Mesodermal cell (in vitro differentiated cells): ENCODE data around the gene MOV10L1.

Source experiments
- H3K27ac ChIP-seq: 2 replicates; pipeline ENCODE4 v1.7.0; 2013; ENCODE audit warnings: mild to moderate bottlenecking, low read depth, low read length, moderate library complexity; ENCODE audit not compliant: severe bottlenecking
- H3K36me3 ChIP-seq: 2 replicates; pipeline ENCODE4 v1.7.1; 2013; ENCODE audit warnings: mild to moderate bottlenecking, low read length, moderate library complexity; ENCODE audit not compliant: control insufficient read depth, insufficient read depth
- H3K4me1 ChIP-seq: one replicate; pipeline ENCODE4 v1.7.1; 2013; ENCODE audit warnings: mild to moderate bottlenecking, low read length; ENCODE audit not compliant: insufficient read depth, control insufficient read depth, poor library complexity, severe bottlenecking
- H3K4me3 ChIP-seq: 2 replicates; pipeline ENCODE4 v1.7.0; 2013; ENCODE audit warnings: low read length, control low read depth, mild to moderate bottlenecking; ENCODE audit not compliant: insufficient read depth, poor library complexity, severe bottlenecking; ENCODE audit errors: extremely low read depth
- H3K9me3 ChIP-seq: 2 replicates; pipeline ENCODE4 v1.7.1; 2013; ENCODE audit warnings: mild to moderate bottlenecking, low read length, moderate library complexity; ENCODE audit not compliant: control insufficient read depth
- WGBS, 2 experiments: methylation state at CpG; one replicate each; pipeline ENCODE4 v1.1.5; 2013; ENCODE audit warnings: missing lambda C conversion rate in 2 of 2; ENCODE audit not compliant: insufficient coverage in 2 of 2; 5-methylcytosine and 5-hydroxymethylcytosine counted together

MOV10L1 gene

DNA sequence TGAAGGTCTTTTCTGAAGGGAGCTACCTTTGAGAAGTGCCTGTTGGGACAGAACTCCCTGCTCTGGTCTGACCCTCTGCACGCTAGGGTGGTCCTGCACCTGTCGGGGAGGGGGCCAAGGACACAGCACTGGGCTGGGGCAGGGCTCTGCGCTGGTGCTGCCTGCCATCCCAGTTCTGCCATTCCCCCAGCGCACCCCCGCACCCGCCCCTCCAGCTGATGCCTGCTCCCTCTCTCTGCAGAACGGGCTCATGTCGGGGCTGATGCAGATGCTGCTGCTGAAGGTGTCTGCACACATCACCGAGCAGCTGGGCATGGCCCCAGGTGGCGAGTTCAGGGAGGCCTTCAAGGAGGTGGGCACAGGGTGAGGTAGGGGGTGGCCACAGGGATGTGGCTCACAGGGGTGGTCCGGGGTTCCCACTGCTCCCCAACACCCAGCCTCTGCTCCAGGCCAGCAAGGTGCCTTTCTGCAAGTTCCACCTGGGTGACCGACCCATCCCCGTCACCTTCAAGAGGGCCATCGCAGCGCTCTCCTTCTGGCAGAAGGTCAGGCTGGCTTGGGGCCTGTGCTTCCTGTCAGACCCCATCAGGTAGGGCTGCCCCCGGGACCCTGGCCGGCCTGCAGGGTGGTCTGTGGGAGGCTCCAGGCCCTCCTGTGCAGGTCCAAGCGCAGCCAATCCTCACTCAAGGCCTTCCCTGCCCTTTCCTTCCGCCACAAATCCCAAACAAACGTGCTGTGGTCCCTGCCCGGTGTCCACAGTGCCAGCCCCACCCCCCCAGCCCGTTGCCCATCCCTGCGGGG, 107.4 kb downstream of the MOV10L1 start:
- peaks cover 33% of the 10 kb centered on the region for H3K36me3 ChIP-seq
- 94 to 96% methylated on average over 17 to 19 of the region's 23 CpGs for WGBS, 2 experiments
- no peaks in the 10 kb centered on the region for H3K9me3 ChIP-seq
- H3K27ac ChIP-seq: no peak overlapping the region
- H3K4me3 ChIP-seq: no peak overlapping the region
- peaks cover 5% of the 10 kb centered on the region for H3K4me1 ChIP-seq

DNA sequence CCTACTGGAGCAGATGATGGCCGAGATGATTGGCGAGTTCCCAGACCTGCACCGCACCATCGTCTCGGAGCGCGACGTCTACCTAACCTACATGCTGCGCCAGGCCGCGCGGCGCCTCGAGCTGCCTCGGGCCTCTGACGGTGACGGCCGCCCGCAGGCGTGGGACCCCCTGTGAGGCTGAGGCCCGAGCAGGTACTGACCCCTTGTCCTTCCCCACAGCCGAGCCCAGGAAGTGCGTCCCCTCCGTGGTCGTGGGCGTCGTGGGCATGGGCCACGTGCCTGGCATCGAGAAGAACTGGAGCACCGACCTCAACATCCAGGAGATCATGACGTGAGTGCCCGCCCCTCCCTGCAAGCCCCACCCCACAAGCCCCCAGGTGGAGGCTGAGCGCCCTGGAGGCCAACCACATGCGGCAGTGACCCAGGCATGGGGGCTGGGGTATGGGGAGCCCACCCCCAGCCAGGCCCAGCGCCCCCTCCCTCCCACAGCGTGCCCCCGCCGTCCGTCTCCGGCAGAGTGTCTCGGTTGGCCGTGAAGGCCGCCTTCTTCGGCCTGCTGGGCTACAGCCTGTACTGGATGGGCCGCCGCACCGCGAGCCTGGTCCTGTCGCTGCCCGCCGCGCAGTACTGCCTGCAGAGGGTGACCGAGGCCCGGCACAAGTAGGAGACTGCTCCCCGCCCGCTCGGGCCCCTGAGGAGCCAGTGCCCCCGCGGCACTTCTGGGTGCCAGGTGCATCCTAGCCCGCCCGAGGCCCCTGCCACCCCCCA, 108.2 kb downstream of the MOV10L1 start:
- WGBS, 2 experiments: 96 to 97% methylated on average over 52 to 53 of the region's 61 CpGs
- H3K4me3 ChIP-seq: no peak overlapping the region
- H3K4me1 ChIP-seq: peaks cover 5% of the 10 kb centered on the region
- peaks cover 6% of the 10 kb centered on the region for H3K9me3 ChIP-seq
- H3K36me3 ChIP-seq: peaks cover 41% of the 10 kb centered on the region
- H3K27ac ChIP-seq: no peak overlapping the region

DNA sequence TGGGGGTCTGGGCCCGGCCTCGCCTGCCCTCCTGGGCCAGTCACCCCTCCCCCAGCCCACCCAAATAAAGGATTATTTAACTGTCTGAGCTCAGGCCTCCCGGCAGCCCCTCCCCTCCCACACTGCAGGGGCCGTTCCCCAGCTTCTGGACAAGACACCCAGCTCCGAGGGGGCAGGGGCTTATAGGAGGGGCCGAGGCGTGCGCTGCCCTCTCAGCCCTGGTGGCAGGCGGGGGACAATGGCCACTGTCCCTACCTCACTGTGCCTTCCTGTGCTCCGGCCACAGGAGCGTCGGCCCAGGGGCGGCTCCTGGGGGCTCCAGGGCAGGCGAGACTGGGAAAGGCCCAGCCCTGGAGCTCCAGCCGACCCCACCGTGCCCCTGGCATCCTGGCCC, 108.8 kb downstream of the MOV10L1 start:
- Histone ChIP-seq H3K4me1 (peaks cover 5% of the 10 kb centered on the region), H3K27ac (no peak overlapping the region)
- WGBS, 2 experiments: 91 to 92% methylated on average over 14 of the region's 16 CpGs

DNA sequence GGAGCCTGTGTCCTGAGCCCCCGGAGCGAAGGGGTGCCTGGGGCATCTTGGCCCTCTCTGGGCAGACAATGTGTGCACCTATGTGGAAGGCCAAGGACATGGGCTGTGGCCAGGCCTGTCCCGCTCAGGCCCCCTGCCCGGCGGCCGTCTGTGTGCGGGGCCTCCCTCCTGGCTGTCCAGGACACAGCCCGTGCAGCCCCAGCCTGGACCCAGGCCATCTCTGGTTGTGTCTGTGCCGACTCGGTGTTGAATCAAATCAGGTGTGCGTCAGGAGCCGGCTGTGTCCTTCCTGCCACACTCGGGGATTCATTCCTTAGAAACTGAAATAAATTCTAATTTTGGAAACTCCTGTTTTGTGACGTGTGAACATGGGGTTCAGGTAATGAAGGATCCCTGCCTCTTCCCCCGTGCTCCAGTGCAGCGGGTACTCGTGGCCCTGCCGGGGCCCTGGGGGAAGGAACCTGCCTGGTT, 109.5 kb downstream of the MOV10L1 start:
- 91 to 92% methylated on average over 14 to 18 of the region's 18 CpGs for WGBS, 2 experiments
- H3K4me1 ChIP-seq: peaks cover 5% of the 10 kb centered on the region
- H3K4me3 ChIP-seq: peak overlapping the region; percentile 67
- peaks cover 48% of the 10 kb centered on the region for H3K36me3 ChIP-seq
- peaks cover 10% of the 10 kb centered on the region for H3K9me3 ChIP-seq
- no peak overlapping the region for H3K27ac ChIP-seq

More for the DNA sequence above, 108.8 kb downstream of the MOV10L1 start:
- H3K9me3 ChIP-seq: peaks cover 10% of the 10 kb centered on the region
- H3K4me3 ChIP-seq: no peak overlapping the region
- peaks cover 43% of the 10 kb centered on the region for H3K36me3 ChIP-seq

DNA sequence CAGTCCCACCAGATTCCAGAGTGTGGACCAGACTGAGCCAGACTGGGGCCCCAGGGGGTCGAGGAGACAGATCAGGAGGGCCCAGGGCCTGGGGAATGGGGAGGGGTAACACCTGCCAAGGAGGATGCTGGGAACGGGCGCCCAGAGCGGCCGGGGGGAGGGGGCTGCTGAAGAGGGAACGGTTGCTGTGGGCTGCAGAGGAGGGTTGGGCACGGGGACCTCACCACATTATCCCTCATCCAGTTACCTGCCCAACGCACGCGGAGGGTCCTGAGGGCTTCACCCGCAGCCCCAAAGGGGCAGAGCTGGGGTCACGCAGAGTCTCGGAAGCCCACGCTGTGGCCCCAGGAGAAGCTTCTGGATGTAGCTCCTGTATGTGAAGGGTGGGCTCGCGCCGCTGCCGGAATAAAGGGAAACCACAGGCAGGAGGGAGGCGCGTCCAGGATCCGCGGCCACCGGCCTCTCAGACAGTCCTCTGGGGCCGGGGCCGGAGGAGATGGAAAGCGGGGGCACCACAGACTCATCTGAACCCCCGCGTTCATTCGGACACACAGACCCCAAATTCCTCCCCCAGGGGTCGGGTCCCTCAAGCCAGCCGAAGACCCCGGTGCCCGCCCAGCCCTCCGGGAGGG, 110.1 kb downstream of the MOV10L1 start:
- H3K4me3 ChIP-seq: peak overlapping the region; percentile 67
- no peak overlapping the region for H3K27ac ChIP-seq
- H3K4me1 ChIP-seq: peaks cover 5% of the 10 kb centered on the region
- 10 to 16% methylated on average over 17 to 25 of the region's 34 CpGs for WGBS, 2 experiments
- H3K36me3 ChIP-seq: peaks cover 50% of the 10 kb centered on the region
- H3K9me3 ChIP-seq: peaks cover 10% of the 10 kb centered on the region

DNA sequence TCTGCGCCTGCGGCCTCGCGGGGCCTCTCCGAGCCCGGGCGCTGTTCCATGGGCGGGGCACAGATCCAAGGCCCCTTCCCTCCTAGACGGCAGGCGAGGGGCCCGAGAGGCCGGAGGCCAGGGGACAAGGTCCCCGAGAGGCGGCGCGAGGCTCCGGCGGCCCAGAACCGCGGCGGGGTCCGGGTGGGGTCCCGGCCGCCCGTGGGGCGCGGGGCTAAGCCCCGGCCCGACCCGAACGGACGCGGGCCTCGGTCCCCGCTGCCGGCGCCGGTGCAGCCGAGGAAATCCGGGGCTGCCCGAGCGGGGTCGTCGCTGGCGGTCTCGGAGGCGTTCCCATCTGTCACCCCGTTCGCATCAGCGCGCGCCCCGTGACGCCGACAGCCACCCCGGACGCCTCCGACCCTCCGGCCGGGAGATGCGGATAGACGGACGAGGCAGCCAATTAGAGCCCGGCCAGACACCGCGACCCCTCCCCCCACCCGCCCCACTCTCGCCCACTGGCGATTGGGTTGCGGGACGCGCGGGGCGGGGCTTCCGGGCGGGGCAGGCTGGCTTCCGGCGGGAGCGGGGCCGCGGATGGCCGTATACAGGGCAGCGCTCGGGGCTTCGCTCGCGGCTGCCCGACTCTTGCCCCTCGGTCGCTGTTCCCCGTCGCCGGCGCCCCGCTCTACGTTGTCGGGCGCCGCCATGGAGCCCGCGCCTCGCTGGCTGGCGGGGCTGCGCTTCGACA, 110.8 kb downstream of the MOV10L1 start, which contains the start of gene SELENOO:
Gene SELENOO (plus strand): TSS at position 551 of the 730 bp plus-strand sequence. CDS start 26 bp downstream, at position 577.
- Histone ChIP-seq H3K4me1 (peaks cover 5% of the 10 kb centered on the region), H3K27ac (no peak within 1 kb of the TSS), H3K4me3 (peak within 1 kb of the TSS; percentile 67), H3K36me3 (peaks cover 50% of the 10 kb centered on the region), H3K9me3 (peaks cover 10% of the 10 kb centered on the region)
- 0% methylated on average over 47 to 86 of the region's 105 CpGs for WGBS, 2 experiments

DNA sequence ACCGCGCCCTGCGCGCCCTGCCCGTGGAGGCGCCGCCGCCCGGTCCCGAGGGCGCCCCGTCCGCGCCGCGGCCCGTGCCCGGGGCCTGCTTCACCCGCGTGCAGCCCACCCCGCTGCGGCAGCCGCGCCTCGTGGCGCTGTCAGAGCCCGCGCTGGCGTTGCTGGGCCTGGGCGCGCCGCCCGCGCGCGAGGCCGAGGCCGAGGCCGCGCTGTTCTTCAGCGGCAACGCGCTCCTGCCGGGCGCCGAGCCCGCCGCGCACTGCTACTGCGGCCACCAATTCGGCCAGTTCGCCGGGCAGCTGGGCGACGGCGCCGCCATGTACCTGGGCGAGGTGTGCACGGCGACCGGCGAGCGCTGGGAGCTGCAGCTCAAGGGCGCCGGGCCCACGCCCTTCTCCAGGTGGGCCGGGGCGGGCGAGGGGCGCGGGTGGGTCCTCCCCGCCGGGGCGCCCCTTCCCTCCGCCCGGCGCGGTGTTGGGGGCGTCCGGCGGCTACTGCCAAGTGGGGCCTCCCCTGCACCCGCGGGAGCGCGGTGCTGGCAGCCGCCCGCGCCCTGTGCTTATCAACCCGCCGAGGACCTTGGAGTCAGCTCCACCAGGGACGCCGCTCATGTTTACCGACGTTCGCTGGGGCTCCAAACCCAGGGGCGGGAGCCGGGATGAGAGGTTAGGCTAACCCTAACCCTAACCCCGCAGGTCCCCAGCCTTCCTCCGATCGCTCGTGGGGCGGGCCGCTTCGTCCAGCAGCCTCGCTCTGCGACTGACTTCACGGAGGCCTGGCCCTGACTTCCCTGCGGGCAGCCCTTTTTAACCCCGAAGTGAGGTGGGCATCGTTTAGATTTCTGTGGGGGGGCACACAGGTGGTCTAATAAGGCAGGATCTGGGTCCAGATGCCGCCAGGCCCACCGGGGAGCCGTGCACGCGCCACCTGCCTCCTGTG, 111.7 kb downstream of the MOV10L1 start:
- H3K27ac ChIP-seq: no peak overlapping the region
- H3K4me1 ChIP-seq: peaks cover 7% of the 10 kb centered on the region
- peak overlapping the region; percentile 67 for H3K4me3 ChIP-seq
- peaks cover 10% of the 10 kb centered on the region for H3K9me3 ChIP-seq
- H3K36me3 ChIP-seq: peaks cover 52% of the 10 kb centered on the region
- WGBS, 2 experiments: 4% methylated on average over 96 to 102 of the region's 115 CpGs

DNA sequence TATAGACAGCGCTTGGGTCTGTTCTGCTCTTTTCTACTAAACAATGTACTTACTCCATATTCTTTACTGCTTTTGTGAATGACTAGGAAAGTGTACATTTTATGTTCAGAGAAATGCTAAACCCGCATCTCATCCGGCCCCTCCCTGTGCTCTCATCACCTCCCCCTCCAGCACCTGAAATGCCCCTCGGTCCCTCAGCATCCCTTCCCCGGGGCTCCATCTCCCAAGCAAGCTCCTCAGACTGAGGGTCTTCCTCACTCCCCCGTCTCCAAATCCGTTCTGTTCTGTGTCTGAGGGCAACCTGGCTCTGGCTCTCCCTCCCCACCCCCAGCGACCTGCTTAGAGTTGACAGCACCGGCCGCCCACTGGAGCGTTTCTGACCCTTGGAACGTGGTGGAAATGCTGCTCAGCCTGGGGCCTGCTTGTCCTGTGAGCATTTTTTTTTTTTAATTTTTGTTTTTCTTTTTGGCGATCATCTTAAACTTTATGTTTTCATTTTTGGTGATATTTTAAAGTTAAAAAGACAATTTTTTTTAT, 112.4 kb downstream of the MOV10L1 start:
- peaks cover 10% of the 10 kb centered on the region for H3K9me3 ChIP-seq
- peaks cover 11% of the 10 kb centered on the region for H3K4me1 ChIP-seq
- peaks cover 59% of the 10 kb centered on the region for H3K36me3 ChIP-seq
- peak overlapping the region; percentile 67 for H3K4me3 ChIP-seq
- 74 to 86% methylated on average over 6 to 12 of the region's 13 CpGs for WGBS, 2 experiments
- no peak overlapping the region for H3K27ac ChIP-seq

DNA sequence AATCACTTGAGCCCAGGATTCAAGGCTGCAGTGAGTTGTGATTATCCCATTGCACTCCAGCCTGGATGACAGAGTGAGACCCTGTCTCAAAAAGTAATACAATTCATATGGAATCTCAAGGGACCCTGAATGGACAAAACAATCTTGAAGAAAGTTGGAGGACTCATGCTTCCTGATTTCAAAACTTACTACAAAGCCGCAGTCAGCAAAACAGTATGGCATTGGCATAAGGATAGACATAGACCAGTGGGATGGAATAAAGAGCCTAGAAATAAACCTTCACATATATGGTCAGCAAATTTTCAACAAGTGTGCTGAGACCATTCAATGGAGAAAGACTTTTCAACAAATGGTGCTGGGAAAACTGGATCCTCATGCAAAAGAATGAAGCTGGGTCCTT, 113.5 kb downstream of the MOV10L1 start:
- peaks cover 60% of the 10 kb centered on the region for H3K36me3 ChIP-seq
- WGBS, 2 experiments: 86% methylated on average over 1 of the region's 1 CpG; no CpG with 5 or more reads in 1 of the 2 experiments
- no peak overlapping the region for H3K27ac ChIP-seq
- H3K4me3 ChIP-seq: no peak overlapping the region
- H3K4me1 ChIP-seq: peaks cover 14% of the 10 kb centered on the region
- H3K9me3 ChIP-seq: peaks cover 10% of the 10 kb centered on the region
